NCI-H2107 (cell line): ENCODE data around the gene ADRA2B.
"Not testable (repeated sequence)": the region's sequence is repeated elsewhere in the genome, so short reads cannot be mapped to it uniquely, and the experiment has no call there.

ENCODE experiments used
- DNase-seq: peaks from one replicate; lab custom pipeline; 2025; lab: John Stamatoyannopoulos, UW

Gene ADRA2B

DNA sequence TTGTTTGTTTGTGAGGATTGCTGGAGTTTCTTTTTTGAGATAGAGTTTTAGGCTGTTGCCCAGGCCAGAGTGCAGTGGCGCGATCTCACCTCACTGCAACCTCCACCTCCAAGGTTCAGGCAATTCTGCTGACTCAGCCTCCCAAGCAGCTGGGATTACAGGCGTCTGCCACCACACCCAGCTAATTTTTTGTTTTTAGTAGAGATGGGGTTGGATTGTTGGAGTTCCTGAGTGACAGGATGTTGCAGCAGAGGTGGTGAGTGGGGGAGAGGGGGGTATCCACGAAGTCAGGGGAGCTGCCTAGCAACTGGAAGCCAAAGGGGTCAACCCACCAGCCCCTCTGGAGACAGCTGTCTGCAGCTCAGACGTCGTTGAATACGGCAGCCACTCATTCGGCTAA lies 46.5 kb downstream of the ADRA2B start:
- DNase-seq = not testable (repeated sequence)

DNA sequence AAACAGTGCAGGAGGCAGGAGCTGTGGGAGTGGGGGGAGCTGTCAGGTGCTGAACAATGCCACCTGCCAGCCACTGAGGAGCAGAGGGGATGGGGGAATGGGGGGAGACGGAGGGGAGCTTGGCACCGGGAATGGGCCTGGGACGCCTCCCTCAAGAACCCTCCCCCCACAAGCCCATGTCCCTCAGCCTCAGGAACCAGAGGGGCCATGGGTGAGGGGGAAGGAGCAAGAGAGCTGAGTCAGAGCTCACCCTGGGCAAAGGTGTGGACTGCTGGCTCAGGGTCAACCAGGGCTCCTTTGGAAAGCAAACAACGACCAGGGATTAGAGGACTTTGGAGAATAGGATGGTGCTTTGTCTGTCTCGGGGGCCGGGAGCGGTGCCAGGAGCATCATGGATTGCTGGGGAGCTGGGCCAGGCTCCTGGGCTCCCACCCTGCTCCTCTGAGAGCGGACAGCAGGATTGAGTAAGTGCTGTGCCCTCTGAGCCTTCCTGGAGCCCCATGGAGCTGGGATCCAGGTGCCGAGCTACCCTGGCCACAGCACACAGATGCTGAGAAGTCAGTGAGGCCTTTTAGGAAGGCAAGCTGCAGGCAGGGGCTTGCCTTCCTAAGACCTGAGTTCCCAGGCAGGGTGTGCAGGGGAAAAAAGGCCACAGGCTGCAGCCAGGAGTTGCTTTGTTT lies 48.3 kb downstream of the ADRA2B start:
- not testable (repeated sequence) for DNase-seq

DNA sequence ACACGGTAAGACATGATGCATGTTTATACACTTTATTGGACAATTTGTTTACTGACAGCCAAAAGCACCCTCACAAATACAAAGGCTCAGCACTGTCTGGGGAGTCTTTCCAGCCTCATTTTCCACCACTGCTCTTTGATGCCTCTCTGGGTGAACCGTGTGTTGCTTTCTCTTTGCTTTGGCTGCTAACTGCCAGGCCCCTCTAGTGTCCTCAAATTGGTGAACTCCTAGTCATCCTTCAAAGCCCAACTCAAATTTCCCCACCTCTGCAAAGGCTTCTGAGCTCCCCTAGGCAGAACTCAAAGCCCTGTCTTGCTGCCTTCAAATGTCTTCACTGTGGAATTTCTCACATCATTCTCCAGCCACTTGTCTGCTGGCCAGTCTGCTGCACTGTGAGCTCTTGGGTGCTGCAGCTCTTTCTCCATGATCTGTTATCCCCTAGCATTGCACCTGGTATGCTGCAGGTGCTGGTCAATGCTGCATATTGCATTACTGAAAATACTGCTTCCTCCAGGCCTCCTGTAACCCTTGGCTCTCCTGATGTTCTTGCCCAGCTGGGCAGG lies 49.2 kb downstream of the ADRA2B start:
- DNase-seq = not testable (repeated sequence)

DNA sequence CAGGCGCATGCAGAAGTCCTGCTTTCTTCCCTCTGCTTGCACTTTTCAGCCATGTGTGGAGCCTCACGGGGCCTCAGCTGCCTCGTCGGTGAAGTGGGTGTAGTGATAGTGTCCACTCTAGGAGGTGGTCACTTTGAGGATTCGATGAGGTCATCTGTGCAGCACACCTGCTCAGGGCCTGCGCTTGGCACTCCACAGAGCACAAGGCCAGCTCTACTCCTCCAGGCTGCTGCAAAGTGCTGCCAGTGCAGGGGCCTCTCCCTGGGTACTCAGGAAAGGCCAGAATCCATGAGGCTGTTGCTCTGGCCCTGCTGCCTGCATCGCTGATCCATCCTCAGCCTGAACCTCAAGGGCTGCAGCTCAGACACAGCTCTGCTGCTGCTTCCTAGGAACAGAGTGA lies 49.9 kb downstream of the ADRA2B start:
- not testable (repeated sequence) for DNase-seq

DNA sequence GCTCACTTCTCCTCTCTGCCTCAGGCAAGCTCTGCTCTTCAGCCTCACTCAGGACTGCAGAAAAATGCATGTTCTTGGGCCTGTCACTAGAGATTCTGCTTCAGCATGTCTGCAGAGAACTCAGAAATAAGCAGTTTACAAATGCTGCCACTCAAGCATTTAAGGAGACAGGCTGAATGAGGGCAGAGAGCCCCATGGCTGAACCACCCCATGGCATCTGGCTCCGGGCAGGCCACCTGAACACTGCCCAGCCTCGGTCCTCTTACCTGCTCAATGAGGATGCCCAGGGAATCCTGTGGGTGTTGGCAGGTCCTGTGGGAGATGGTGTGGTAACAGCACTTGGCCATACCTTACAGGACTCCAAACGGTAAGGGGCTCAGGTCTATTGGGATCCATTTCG lies 50.4 kb downstream of the ADRA2B start:
- not testable (repeated sequence) for DNase-seq

DNA sequence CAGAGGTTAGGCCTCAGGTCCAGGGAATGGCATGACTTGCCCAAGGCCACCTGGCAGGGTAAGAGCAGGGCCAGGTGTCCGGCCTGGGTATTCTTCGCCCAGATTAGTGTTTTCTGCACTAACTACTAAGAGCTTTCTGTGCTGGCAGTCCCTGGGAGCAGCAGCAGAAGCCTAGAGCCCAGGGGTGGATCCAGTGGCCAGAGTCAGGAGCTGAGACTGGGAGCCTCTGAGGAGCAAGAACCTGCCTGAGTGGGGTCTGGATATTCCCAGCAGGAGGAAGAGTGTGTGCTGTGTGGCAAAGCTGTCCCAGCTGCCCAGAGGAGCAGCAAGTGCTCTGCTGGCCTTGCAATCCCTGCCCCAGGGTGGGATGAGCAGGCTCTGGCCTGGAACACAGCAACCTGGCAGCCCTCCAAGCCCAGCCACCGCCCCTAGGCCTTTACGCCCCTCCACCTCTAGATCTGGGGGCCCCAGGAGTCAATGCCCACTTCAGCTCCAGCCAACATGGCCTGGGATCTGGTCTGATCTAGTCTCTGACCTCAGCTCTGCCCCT lies 50.9 kb downstream of the ADRA2B start:
- DNase-seq = no peak

DNA sequence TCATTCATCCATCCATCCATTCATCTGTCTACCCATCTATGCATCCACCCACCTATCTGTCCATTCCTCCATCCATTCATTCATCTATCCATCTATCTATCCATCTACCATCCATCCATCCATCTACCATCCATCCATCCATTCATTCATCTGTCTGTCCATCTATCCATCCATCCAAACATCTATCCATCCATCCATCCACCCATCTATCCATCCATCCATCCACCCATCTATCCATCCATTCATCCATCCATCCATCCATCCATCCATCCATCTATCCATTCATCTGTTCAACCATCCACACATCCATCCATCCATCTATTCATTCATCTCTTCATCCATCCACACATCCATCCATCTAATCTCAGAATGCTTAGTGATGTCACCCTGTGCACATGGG lies 51.6 kb downstream of the ADRA2B start:
- not testable (repeated sequence) for DNase-seq

DNA sequence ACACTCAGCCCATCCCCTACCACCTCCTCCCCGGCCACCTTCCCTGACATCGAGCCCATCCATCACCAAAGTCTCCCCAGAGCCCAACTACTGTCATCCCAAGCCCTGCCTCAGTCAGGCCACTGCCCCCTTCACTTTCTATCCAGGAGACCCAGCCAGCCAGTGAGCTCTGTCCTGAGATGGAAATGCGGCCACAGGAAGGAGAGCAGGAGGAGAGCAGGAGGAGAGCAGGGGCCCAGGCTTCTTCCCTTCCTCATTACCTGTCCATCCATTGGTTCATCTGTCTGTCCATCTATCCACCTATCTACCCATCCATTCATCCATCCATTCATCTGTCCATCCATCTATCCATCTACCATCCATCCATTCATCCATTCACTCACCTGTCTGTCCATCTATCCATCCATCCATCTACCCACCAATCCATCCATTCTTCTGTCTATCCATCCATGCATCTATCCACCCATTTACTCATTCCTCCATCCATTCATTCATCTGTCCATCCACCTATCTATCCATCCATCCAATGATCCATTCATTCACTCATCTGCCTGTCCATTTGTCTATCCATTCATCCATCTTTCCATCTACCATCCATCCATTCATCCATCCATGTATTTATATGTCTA lies 52.2 kb downstream of the ADRA2B start:
- not testable (repeated sequence) for DNase-seq

DNA sequence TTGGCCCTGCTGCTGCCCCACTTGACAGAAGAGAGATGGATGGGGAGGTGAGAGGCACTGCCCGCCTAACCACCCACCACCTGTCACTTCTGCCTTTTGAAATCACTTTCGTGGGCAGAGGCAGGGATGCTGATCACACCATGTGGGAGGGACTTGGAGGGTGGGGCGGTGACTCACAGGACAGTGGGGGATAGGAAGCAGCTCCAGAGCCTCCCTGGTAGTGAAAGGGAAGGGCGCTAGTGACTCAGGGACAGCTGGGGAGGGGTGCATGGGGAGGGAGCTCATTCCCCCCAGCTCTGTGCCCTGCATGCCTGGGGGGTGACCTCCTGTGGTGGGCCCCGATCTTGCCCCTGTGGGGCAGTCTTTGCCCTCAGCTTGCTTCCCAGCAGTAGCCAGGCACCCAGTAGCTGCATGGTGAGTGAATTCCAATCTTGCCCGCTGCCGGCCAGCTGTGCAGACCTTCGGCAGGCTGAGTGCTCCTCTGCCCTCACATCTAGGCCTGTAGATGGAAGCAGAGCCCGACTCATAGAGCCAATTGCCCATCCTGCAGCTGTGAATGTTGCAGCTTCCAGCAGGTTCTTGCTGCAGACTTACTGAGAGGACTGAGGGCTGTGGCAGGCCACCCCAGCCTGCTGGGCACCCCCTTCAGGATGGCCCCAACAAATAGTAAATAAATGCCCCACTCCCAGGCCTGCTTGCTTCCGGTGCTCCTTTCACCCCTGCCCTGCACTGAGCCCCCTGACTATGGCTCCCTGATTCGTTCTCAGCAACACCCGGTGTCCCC lies 53.1 kb downstream of the ADRA2B start:
- not testable (repeated sequence) for DNase-seq
